HepG2 (cell line): ENCODE results near the gene DAAM1. TPM values are rescaled to one million over a fixed set of nuclear protein-coding genes. Genes with fewer than 3 reads are reported as not detected.

Experiments used
- ATAC-seq: fragments of 200-7000 bp; cut with Tn5 transposase; 3 replicates; pipeline ENCODE4 v1.9.1; 2020; ENCODE audit warnings: mild to moderate bottlenecking, moderate library complexity
- BruUV-seq: library from RNA; stranded (reverse); fragments of 400-500 nt; replicated peaks from 2 replicates; lab custom pipeline; 2021; lab: Mats Ljungman, UMichigan
- CTCF ChIA-PET: fragments of 300-600 bp; formaldehyde crosslinking; extraction: SDS; loops from one replicate; lab custom pipeline; 2021; ENCODE audit warnings: low total read pairs, inconsistent platforms, low intra/inter-chr PET ratio; lab: Yijun Ruan, JAX
- POLR2A ChIA-PET: fragments of 350-600 bp; sonication (Branson Sonifier 250); formaldehyde crosslinking; loops from one replicate; lab custom pipeline; 2020; ENCODE audit warnings: antibody characterized with exemption, inconsistent platforms; lab: Yijun Ruan, JAX
- DNase-seq: peaks from one replicate; pipeline ENCODE4 v3.0.0-alpha.2; 2015; ENCODE audit warnings: low spot score
- FAIRE-seq: peaks from 3 replicates; lab custom pipeline; 2011; peaks lifted over from hg19 to GRCh38; lab: Jason Lieb, UNC
- H2AFZ ChIP-seq: one replicate; pipeline ENCODE4 v1.6.1; 2011; ENCODE audit warnings: low read length, inconsistent platforms
- H3K27ac ChIP-seq: fragments of 300-600 bp; 3 replicates; pipeline ENCODE4 v1.8.0; 2011; ENCODE audit warnings: mixed run types, mild to moderate bottlenecking, mixed read lengths, low read length, inconsistent platforms; ENCODE audit not compliant: insufficient read depth; ENCODE audit errors: extremely low read length
- H3K27me3 ChIP-seq, 2 experiments: fragments of 200-600 bp in 1 of 2; 2 replicates in 1 of 2; 3 replicates in 1 of 2; pipeline versions ENCODE4 v1.6.0 to v1.8.0; 2011; ENCODE audit warnings: low read length in 2 of 2, mild to moderate bottlenecking in 2 of 2, moderate library complexity in 2 of 2, inconsistent platforms in 1 of 2; ENCODE audit not compliant: insufficient read depth in 2 of 2, control insufficient read depth in 1 of 2
- H3K36me3 ChIP-seq, 2 experiments: fragments of 200-600 bp in 1 of 2; replicated peaks in 1 of 2; 2 replicates in 1 of 2; 3 replicates in 1 of 2; pipeline versions ENCODE4 v1.5.1 to v1.8.0; 2011; ENCODE audit warnings: low read length in 2 of 2, inconsistent platforms in 1 of 2; ENCODE audit not compliant: insufficient read depth in 2 of 2, control insufficient read depth in 1 of 2
- H3K4me1 ChIP-seq: 2 replicates; pipeline ENCODE4 v1.5.1; 2012; ENCODE audit warnings: low read length, inconsistent platforms; ENCODE audit not compliant: insufficient read depth
- H3K4me2 ChIP-seq: 2 replicates; pipeline ENCODE4 v1.6.0; 2011; ENCODE audit warnings: low read depth, low read length, inconsistent platforms
- H3K4me3 ChIP-seq, 3 experiments: fragments of 200-600 bp in 1 of 3; sonication (generic), shearing (Covaris generic) in 1 of 3; replicated peaks in 1 of 3; 2 replicates each; pipeline ENCODE4 v1.5.1; 2011 to 2016; ENCODE audit warnings: low read length in 3 of 3, inconsistent platforms in 2 of 3, low read depth in 2 of 3, mild to moderate bottlenecking in 2 of 3, control low read depth in 1 of 3, mixed read lengths in 1 of 3; ENCODE audit not compliant: insufficient read depth in 1 of 3
- H3K79me2 ChIP-seq: one replicate; pipeline ENCODE4 v1.6.1; 2011; ENCODE audit warnings: low read length, inconsistent platforms; ENCODE audit not compliant: insufficient read depth
- H3K9ac ChIP-seq: 2 replicates; pipeline ENCODE4 v1.6.0; 2011; ENCODE audit warnings: mild to moderate bottlenecking, low read depth, low read length, inconsistent platforms; ENCODE audit not compliant: insufficient read depth
- H3K9me3 ChIP-seq: 2 replicates; pipeline ENCODE4 v1.5.1; 2012; ENCODE audit warnings: mild to moderate bottlenecking, low read length
- H4K20me1 ChIP-seq: 2 replicates; pipeline ENCODE4 v1.6.0; 2011; ENCODE audit warnings: inconsistent platforms, mild to moderate bottlenecking, low read length, moderate library complexity; ENCODE audit not compliant: insufficient read depth
- ARID5B ChIP-seq: IDR thresholded peaks from 2 replicates; pipeline ENCODE4 v1.4.0; 2020; ENCODE audit warnings: mild to moderate bottlenecking, missing genetic modification reagents
- HBP1 ChIP-seq: IDR thresholded peaks from 2 replicates; pipeline ENCODE4 v1.6.1; 2016; ENCODE audit warnings: low read depth, control low read depth
- SP5 ChIP-seq: IDR thresholded peaks from 2 replicates; pipeline ENCODE4 v1.6.1; 2016; ENCODE audit warnings: low read depth, borderline replicate concordance
- TOE1 ChIP-seq: sonication (generic); formaldehyde crosslinking; IDR thresholded peaks from 2 replicates; pipeline ENCODE4 v1.4.0; 2020; ENCODE audit warnings: mild to moderate bottlenecking, missing genetic modification reagents
- ZSCAN9 ChIP-seq: IDR thresholded peaks from 2 replicates; pipeline ENCODE4 v1.6.1; 2016; ENCODE audit warnings: borderline replicate concordance
- WGBS: methylation state at CpG from one replicate; pipeline ENCODE4 v1.1.6; 2017; ENCODE audit warnings: low lambda C conversion rate; 5-methylcytosine and 5-hydroxymethylcytosine counted together
- in situ Hi-C: cut with HindIII; loops from 2 replicates; pipeline ENCODE4 v1.10.0; 2017; ENCODE audit warnings: low pct_unique_long_range_greater_than_20kb; ENCODE audit not compliant: extremely low pct_ligation_motif_present
- intact Hi-C: fragments of 100-400 bp; cut with micrococcal nuclease; formaldehyde crosslinking; loops from one replicate; pipeline ENCODE4 v1.10.0; 2022; ENCODE audit not compliant: unreplicated experiment
- polyA plus RNA-seq, 8 experiments: library from polyadenylated mRNA; depleted of rRNA in 3 of 8; stranded (reverse) in 7 of 8; unstranded in 1 of 8; fragments of >200 nt; fragmentation: Illumina TruSeq in 4 of 8; extraction: Trizol in 4 of 8; gene quantifications; 2 replicates each; pipeline versions ENCODE4 v1.2.1 to v1.2.3, GENCODE V29; 2011 to 2016; ENCODE audit warnings: low read depth in 4 of 8, missing spikeins in 1 of 8, mixed read lengths in 1 of 8; ENCODE audit not compliant: insufficient read depth in 1 of 8
- total RNA-seq, 5 experiments: library from RNA; depleted of rRNA; stranded (reverse); fragments of >200 nt; fragmentation: Illumina TruSeq; extraction: Trizol; gene quantifications; 2 replicates each; pipeline ENCODE4 v1.2.3, GENCODE V29; 2016; ENCODE audit warnings: low read depth in 1 of 5

Gene DAAM1
- total and polyA plus RNA-seq, 2 of the 13 experiments (the other 11 are each of a cell fraction or from before 2014, with no cell fraction given) = 10.9 to 24.5 TPM

GRCh38 chr14:59417311-59417710, 228.8 kb downstream of the DAAM1 start:
- Histone ChIP-seq H3K9ac (no peak overlapping the region), H3K27me3 (no peaks in the 10 kb centered on the region), H3K27ac (no peak overlapping the region), H3K9me3 (no peaks in the 10 kb centered on the region), H3K4me2 (no peak overlapping the region), H3K79me2 (no peaks in the 10 kb centered on the region), H3K4me1 (no peaks in the 10 kb centered on the region), H3K36me3 (no peaks in the 10 kb centered on the region), H2AFZ (no peak overlapping the region), H3K4me3 (no peak overlapping the region), H4K20me1 (no peaks in the 10 kb centered on the region)
- CTCF ChIA-PET = no interaction called here
- no peak for FAIRE-seq
- intact Hi-C loops (no loop called here), in situ Hi-C loops (no loop called here)
- POLR2A ChIA-PET = no interaction called here
- DNase-seq = no peak
- ATAC-seq = no peak
- BruUV-seq = no TSS peak
- WGBS = 73% methylated on average over 4 of the region's 6 CpGs
- TF ChIP-seq ZSCAN9 (CRISPR knock-in tag) (no peak), SP5 (CRISPR knock-in tag) (no peak), HBP1 (CRISPR knock-in tag) (no peak), TOE1 (CRISPR knock-in tag) (no peak), ARID5B (no peak)
